Panc1 (cell line): ENCODE data around the gene ADK. TPM values are rescaled to one million over a fixed set of nuclear protein-coding genes. Genes with fewer than 3 reads are reported as not detected.

ENCODE experiments used
- ATAC-seq: fragments of 200-7000 bp; cut with Tn5 transposase; 2 replicates; pipeline ENCODE4 v1.9.1; 2020; ENCODE audit warnings: mild to moderate bottlenecking, moderate library complexity
- BruUV-seq: library from RNA; stranded (reverse); fragments of 400-500 nt; replicated peaks from 2 replicates; lab custom pipeline; 2021; lab: Mats Ljungman, UMichigan
- CTCF ChIA-PET: fragments of 300-600 bp; sonication (Branson Sonifier 250); formaldehyde crosslinking; loops from one replicate; lab custom pipeline; 2022; ENCODE audit warnings: antibody characterized with exemption; lab: Charles Lee
- POLR2A ChIA-PET: fragments of 300-600 bp; sonication (Branson Sonifier 250); formaldehyde crosslinking; loops from one replicate; lab custom pipeline; 2022; ENCODE audit warnings: antibody characterized with exemption; lab: Charles Lee
- DNase-seq: peaks from one replicate; pipeline ENCODE4 v3.0.0-alpha.2; 2010; ENCODE audit warnings: low read depth, low spot score
- H3K27ac ChIP-seq: 2 replicates; pipeline ENCODE4 v1.5.1; 2011; ENCODE audit warnings: mild to moderate bottlenecking, low read length, inconsistent platforms
- H3K27me3 ChIP-seq: fragments of 200-500 bp; sonication (Bioruptor generic); 2 replicates; pipeline ENCODE4 v1.6.0; 2014; ENCODE audit warnings: low read length, inconsistent platforms; ENCODE audit not compliant: control insufficient read depth, insufficient read depth
- H3K36me3 ChIP-seq: fragments of 200-500 bp; sonication (Bioruptor generic); 2 replicates; pipeline ENCODE4 v1.5.1; 2014; ENCODE audit warnings: inconsistent platforms, mild to moderate bottlenecking, low read length, moderate library complexity; ENCODE audit not compliant: control insufficient read depth, insufficient read depth
- H3K4me1 ChIP-seq: 2 replicates; pipeline ENCODE4 v1.5.1; 2011; ENCODE audit warnings: inconsistent platforms, mild to moderate bottlenecking, low read length, moderate library complexity; ENCODE audit not compliant: control insufficient read depth, insufficient read depth
- H3K4me3 ChIP-seq, 2 experiments: 2 replicates each; pipeline ENCODE4 v1.5.1; 2011 to 2012; ENCODE audit warnings: low read depth in 2 of 2, low read length in 2 of 2, mild to moderate bottlenecking in 2 of 2, inconsistent platforms in 1 of 2, moderate library complexity in 1 of 2
- H3K9me3 ChIP-seq: fragments of 200-500 bp; sonication (Bioruptor generic); 2 replicates; pipeline ENCODE4 v1.5.1; 2014; ENCODE audit warnings: low read depth, mild to moderate bottlenecking, inconsistent platforms, low read length, moderate library complexity; ENCODE audit not compliant: control insufficient read depth, insufficient read depth
- CTCF ChIP-seq: fragments of 450-650 bp; IDR thresholded peaks from 2 replicates; pipeline ENCODE4 v1.5.1; 2017; ENCODE audit warnings: mild to moderate bottlenecking
- POLR2AphosphoS5 ChIP-seq: IDR thresholded peaks from 2 replicates; pipeline ENCODE4 v1.6.1; 2012; ENCODE audit warnings: mild to moderate bottlenecking, low read depth, low read length, moderate library complexity
- REST ChIP-seq, 2 experiments: IDR thresholded peaks; 2 replicates each; pipeline ENCODE4 v1.6.1; 2011 to 2012; ENCODE audit warnings: low read depth in 2 of 2, control low read depth in 1 of 2, low read length in 1 of 2, mild to moderate bottlenecking in 1 of 2, moderate library complexity in 1 of 2; ENCODE audit not compliant: insufficient read depth in 1 of 2
- SIN3A ChIP-seq: IDR thresholded peaks from 2 replicates; pipeline ENCODE4 v1.6.1; 2012; ENCODE audit warnings: low read depth, mild to moderate bottlenecking, low read length, moderate library complexity, borderline replicate concordance; ENCODE audit not compliant: insufficient read depth
- TCF7L2 ChIP-seq: IDR thresholded peaks from 2 replicates; pipeline ENCODE4 v1.6.1; 2011; ENCODE audit warnings: mild to moderate bottlenecking, low read depth, low read length, inconsistent platforms
- in situ Hi-C: cut with HindIII; loops from 2 replicates; pipeline ENCODE4 v1.10.0; 2016; ENCODE audit warnings: low sequenced_read_pairs, low pct_unique_long_range_greater_than_20kb
- intact Hi-C: fragments of 100-400 bp; cut with micrococcal nuclease; formaldehyde crosslinking; loops from one replicate; pipeline ENCODE4 v1.10.0; 2022; ENCODE audit not compliant: unreplicated experiment
- total RNA-seq: library from RNA; stranded (reverse); gene quantifications from one replicate; pipeline ENCODE4 v1.2.1, GENCODE V29; 2021; ENCODE audit not compliant: unreplicated experiment

Gene ADK
- total RNA-seq, 1 experiment from 2014 or later: 64.5 TPM

GRCh38 chr10:74383642-74384041 lies 232.6 kb downstream of the ADK start:
- Histone ChIP-seq H3K27me3 (no peaks in the 10 kb centered on the region), H3K4me1 (no peaks in the 10 kb centered on the region), H3K36me3 (no peaks in the 10 kb centered on the region), H3K27ac (no peak overlapping the region), H3K9me3 (no peaks in the 10 kb centered on the region), H3K4me3 (no peak overlapping the region)
- ATAC-seq (no peak), DNase-seq (no peak)
- TF ChIP-seq POLR2AphosphoS5 (no peak), TCF7L2 (no peak), CTCF (no peak), REST (IDR thresholded peaks at IDR 0.05; ENCODE audit: insufficient read depth in 1 of 2, low read depth in 2 of 2, low read length in 1 of 2) (no peak), SIN3A (no peak)
- ChIA-PET CTCF (no interaction called here), POLR2A (no interaction called here)
- in situ Hi-C loops (no loop called here), intact Hi-C loops (no loop called here)
- no TSS peak for BruUV-seq

- ChIA-PET POLR2A (no interaction called here), CTCF (no interaction called here)
- no peaks in the 10 kb centered on the region for H3K36me3 ChIP-seq
- no TSS peak for BruUV-seq
- intact Hi-C loops (no loop called here), in situ Hi-C loops (no loop called here)
- DNase-seq (no peak), ATAC-seq (no peak)
- H3K4me1 ChIP-seq: no peaks in the 10 kb centered on the region
- H3K27me3 ChIP-seq: no peaks in the 10 kb centered on the region
- H3K27ac ChIP-seq: no peak overlapping the region
- H3K9me3 ChIP-seq: no peaks in the 10 kb centered on the region
- no peak for TF ChIP-seq SIN3A
- TF ChIP-seq CTCF: no peak
- no peak for TF ChIP-seq REST (IDR thresholded peaks at IDR 0.05; ENCODE audit: insufficient read depth in 1 of 2, low read depth in 2 of 2, low read length in 1 of 2)
- no peak for TF ChIP-seq POLR2AphosphoS5
- no peak for TF ChIP-seq TCF7L2
- H3K4me3 ChIP-seq: no peak overlapping the region
These were observed 233.7 kb downstream of the ADK start for GRCh38 chr10:74384615-74385183.
